ENCODE measurements around the gene KRTAP19-6.

KRTAP19-6 gene, protein sequence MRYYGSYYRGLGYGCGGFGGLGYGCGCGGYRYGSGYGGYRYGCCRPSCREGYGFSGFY

DNA sequence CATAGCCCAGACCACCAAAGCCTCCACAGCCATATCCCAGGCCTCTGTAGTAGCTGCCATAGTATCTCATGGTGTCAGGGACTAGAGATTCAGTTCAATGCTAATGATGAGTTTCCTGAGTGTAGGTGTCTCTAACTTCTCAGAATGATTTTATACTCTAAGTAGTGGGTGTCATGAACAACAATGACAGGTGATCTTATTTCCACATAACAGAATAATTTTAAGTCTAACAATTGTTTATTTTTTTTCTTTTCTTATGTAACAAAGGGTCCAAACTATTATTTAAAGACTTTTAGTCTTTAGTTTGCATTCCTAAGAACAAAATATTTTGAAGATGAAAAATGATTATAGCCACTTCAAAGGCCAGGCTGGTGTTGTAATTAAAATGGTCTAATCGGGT lies at the start of gene KRTAP19-6:
Gene KRTAP19-6, minus strand, starts transcription at position 101 of the 400 bp plus-strand sequence. Its CDS starts 31 bp downstream, at position 70.
- Histone ChIP-seq H3K9ac (no peak within 1 kb of the TSS), H3K27ac (no peak within 1 kb of the TSS), H4K20me1 (ENCODE audit: insufficient read depth) (no peaks in the 10 kb centered on the region), H3K36me3 (ENCODE audit: insufficient read depth) (no peaks in the 10 kb centered on the region), H3K27me3 (ENCODE audit: insufficient read depth, low read depth) (no peaks in the 10 kb centered on the region), H3K4me1 (ENCODE audit: low read depth, poor library complexity, severe bottlenecking) (no peaks in the 10 kb centered on the region), H3K4me3 (IDR thresholded peaks at IDR 0.05; ENCODE audit: insufficient read depth, low read depth, low read length) (no peak within 1 kb of the TSS), H2AFZ (ENCODE audit: low read depth) (no peak within 1 kb of the TSS), H3K4me2 (no peak within 1 kb of the TSS), H3K79me2 (ENCODE audit: insufficient read depth, low read depth) (no peaks in the 10 kb centered on the region)
- TF ChIP-seq, protein P1, sequence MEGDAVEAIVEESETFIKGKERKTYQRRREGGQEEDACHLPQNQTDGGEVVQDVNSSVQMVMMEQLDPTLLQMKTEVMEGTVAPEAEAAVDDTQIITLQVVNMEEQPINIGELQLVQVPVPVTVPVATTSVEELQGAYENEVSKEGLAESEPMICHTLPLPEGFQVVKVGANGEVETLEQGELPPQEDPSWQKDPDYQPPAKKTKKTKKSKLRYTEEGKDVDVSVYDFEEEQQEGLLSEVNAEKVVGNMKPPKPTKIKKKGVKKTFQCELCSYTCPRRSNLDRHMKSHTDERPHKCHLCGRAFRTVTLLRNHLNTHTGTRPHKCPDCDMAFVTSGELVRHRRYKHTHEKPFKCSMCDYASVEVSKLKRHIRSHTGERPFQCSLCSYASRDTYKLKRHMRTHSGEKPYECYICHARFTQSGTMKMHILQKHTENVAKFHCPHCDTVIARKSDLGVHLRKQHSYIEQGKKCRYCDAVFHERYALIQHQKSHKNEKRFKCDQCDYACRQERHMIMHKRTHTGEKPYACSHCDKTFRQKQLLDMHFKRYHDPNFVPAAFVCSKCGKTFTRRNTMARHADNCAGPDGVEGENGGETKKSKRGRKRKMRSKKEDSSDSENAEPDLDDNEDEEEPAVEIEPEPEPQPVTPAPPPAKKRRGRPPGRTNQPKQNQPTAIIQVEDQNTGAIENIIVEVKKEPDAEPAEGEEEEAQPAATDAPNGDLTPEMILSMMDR (conservative IDR thresholded peaks at IDR 0.05; ENCODE audit: low read depth, low read length), result no peak

DNA sequence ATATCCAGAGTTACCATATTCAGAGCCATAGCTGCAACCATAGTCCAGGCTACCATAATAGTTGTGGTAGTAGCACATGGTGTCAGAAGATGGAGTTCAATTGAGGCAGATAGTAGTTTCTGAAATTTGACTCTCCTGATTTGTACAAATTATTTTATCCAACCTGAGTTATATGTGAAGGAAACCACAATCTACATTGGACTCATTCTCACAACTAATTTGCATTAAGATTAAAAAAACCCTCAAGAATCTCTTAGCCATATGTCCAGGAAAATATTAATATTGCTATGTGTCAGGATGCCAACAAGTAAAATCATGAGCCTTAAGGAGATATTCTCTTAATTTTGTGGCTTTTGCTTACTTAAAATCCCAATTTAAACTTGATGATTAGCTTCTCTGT lies 48.6 kb upstream of the KRTAP19-6 start, which contains the start of gene KRTAP22-2:
Gene KRTAP22-2, minus strand, starts transcription at position 101 of the 400 bp plus-strand sequence.
- H3K27ac ChIP-seq, result no peak within 1 kb of the TSS
- H3K27me3 ChIP-seq (ENCODE audit: insufficient read depth, low read depth), result no peaks in the 10 kb centered on the region
- H2AFZ ChIP-seq (ENCODE audit: low read depth), result no peak within 1 kb of the TSS
- no peak within 1 kb of the TSS for H3K4me3 ChIP-seq (IDR thresholded peaks at IDR 0.05; ENCODE audit: insufficient read depth, low read depth, low read length)
- H4K20me1 ChIP-seq (ENCODE audit: insufficient read depth), result no peaks in the 10 kb centered on the region
- no peaks in the 10 kb centered on the region for H3K36me3 ChIP-seq (ENCODE audit: insufficient read depth)
- no peaks in the 10 kb centered on the region for H3K79me2 ChIP-seq (ENCODE audit: insufficient read depth, low read depth)
- no peak within 1 kb of the TSS for H3K4me2 ChIP-seq
- TF ChIP-seq, protein P1 (conservative IDR thresholded peaks at IDR 0.05; ENCODE audit: low read depth, low read length), result no peak
- no peak within 1 kb of the TSS for H3K9ac ChIP-seq
- no peaks in the 10 kb centered on the region for H3K4me1 ChIP-seq (ENCODE audit: low read depth, poor library complexity, severe bottlenecking)

DNA sequence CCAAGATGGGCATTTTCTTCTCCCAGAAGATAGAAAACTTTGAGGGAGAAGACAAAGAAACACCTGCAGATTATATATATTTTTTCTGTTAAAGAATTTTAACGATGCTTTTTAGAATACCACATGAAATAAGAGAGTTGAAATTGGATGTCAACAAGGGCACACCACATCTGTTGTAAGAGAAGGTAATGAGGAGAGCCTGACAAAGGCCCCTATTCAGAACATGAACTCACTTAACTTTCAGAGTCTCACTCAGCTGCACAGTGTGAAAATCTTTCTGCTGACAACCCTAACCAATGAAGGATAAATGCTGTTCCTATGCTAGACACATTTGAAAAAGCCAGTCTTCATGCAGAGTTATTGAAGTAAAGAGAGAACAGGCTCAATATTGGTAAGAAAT lies 41.2 kb upstream of the KRTAP19-6 start:
- Histone ChIP-seq H3K4me3 (IDR thresholded peaks at IDR 0.05; ENCODE audit: insufficient read depth, low read depth, low read length) (no peak overlapping the region), H3K79me2 (ENCODE audit: insufficient read depth, low read depth) (no peaks in the 10 kb centered on the region)

DNA sequence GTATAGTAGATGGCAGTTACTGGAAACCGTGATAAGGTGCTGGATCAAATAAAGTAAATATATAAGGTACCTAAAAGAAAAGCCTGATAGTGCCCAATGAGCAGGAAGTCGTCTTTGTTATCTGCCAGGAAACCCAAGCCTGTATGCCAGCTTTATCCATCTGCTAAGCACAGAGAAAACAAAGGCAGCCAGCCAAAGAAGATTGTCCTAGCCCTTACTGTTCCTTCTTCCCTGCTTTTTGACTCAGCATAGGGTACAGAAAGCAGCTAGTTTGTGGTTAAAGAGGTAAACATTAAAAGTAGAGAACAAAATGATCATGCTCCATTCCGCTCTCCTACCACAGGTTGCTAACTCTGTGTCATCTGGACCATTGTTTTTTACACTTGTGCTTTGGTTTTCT lies 38.5 kb upstream of the KRTAP19-6 start:
- no peak overlapping the region for H2AFZ ChIP-seq (ENCODE audit: low read depth)
- H3K4me1 ChIP-seq (ENCODE audit: low read depth, poor library complexity, severe bottlenecking), result no peaks in the 10 kb centered on the region
- H3K4me3 ChIP-seq (IDR thresholded peaks at IDR 0.05; ENCODE audit: insufficient read depth, low read depth, low read length), result no peak overlapping the region
- H3K36me3 ChIP-seq (ENCODE audit: insufficient read depth), result no peaks in the 10 kb centered on the region
- TF ChIP-seq, protein P1 (conservative IDR thresholded peaks at IDR 0.05; ENCODE audit: low read depth, low read length), result no peak
- H3K27me3 ChIP-seq (ENCODE audit: insufficient read depth, low read depth), result no peaks in the 10 kb centered on the region
- H3K9ac ChIP-seq, result no peak overlapping the region
- H4K20me1 ChIP-seq (ENCODE audit: insufficient read depth), result no peaks in the 10 kb centered on the region
- no peak overlapping the region for H3K27ac ChIP-seq
- H3K79me2 ChIP-seq (ENCODE audit: insufficient read depth, low read depth), result no peaks in the 10 kb centered on the region
- no peak overlapping the region for H3K4me2 ChIP-seq

More for the DNA sequence above, 41.2 kb upstream of the KRTAP19-6 start:
- no peak overlapping the region for H3K27ac ChIP-seq
- H3K4me1 ChIP-seq (ENCODE audit: low read depth, poor library complexity, severe bottlenecking), result no peaks in the 10 kb centered on the region
- H3K27me3 ChIP-seq (ENCODE audit: insufficient read depth, low read depth), result no peaks in the 10 kb centered on the region
- no peak overlapping the region for H2AFZ ChIP-seq (ENCODE audit: low read depth)
- no peak overlapping the region for H3K9ac ChIP-seq
- H3K36me3 ChIP-seq (ENCODE audit: insufficient read depth), result no peaks in the 10 kb centered on the region
- no peak overlapping the region for H3K4me2 ChIP-seq
- TF ChIP-seq, protein P1 (conservative IDR thresholded peaks at IDR 0.05; ENCODE audit: low read depth, low read length), result no peak
- H4K20me1 ChIP-seq (ENCODE audit: insufficient read depth), result no peaks in the 10 kb centered on the region

Measured in KMS-11 (cell line).